Epithelial cell of esophagus (primary cell): ENCODE measurements around the gene KRTAP5-4.
"Not testable (repeated sequence)": the region's sequence is repeated elsewhere in the genome, so short reads cannot be mapped to it uniquely, and the experiment has no call there.

Source experiments
- DNase-seq: peaks from one replicate; pipeline ENCODE4 v3.0.0; 2010; ENCODE audit warnings: low read depth
- H3K4me3 ChIP-seq: 2 replicates; pipeline ENCODE4 v1.5.1; 2011; ENCODE audit warnings: mild to moderate bottlenecking, low read length, control low read depth
- TF ChIP-seq, protein P1 (sequence below): IDR thresholded peaks from 2 replicates; pipeline ENCODE4 v1.5.1; 2011; ENCODE audit warnings: low read depth, mild to moderate bottlenecking, low read length, control low read depth, inconsistent platforms; ENCODE audit not compliant: insufficient read depth; ENCODE audit errors: missing control alignments

KRTAP5-4 gene

DNA sequence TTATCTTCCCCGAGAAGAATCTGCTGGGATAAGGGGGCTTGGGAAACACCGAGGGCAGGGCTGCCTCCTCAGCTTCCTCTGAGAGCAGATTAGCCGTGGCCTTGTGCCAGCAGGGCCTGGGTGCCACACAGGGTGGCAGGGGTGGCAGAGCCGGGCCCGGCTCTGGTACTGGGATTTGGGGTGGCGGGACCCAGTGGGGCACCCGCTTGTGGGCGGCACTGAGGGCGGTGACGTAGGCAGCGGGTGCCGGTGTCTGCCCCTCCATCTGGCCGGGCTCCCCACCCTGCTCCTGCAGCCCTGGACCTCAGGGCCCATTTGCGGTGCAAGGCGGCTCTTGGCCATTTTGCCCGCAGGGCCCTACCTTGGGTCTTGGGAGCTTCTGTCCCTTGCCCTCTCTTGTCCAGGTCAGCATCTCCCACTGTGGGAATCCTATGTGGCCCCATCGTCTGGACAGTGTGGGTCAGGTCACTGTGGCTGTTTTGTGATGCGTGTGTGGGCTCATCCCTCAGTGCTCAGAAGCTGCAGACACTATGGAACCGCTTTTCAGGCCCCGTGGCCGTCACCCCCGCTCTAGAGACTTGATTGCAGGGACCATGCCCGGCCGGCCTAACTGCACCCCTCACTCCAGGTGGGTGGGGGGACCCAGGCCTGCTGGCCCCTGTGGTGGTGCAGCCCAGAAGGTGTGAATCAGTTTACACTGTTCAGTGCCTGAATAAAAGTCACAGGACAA, 45.3 kb upstream of the KRTAP5-4 start:
- TF ChIP-seq, protein P1, sequence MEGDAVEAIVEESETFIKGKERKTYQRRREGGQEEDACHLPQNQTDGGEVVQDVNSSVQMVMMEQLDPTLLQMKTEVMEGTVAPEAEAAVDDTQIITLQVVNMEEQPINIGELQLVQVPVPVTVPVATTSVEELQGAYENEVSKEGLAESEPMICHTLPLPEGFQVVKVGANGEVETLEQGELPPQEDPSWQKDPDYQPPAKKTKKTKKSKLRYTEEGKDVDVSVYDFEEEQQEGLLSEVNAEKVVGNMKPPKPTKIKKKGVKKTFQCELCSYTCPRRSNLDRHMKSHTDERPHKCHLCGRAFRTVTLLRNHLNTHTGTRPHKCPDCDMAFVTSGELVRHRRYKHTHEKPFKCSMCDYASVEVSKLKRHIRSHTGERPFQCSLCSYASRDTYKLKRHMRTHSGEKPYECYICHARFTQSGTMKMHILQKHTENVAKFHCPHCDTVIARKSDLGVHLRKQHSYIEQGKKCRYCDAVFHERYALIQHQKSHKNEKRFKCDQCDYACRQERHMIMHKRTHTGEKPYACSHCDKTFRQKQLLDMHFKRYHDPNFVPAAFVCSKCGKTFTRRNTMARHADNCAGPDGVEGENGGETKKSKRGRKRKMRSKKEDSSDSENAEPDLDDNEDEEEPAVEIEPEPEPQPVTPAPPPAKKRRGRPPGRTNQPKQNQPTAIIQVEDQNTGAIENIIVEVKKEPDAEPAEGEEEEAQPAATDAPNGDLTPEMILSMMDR, result no peak
- H3K4me3 ChIP-seq, result no peak overlapping the region
- DNase-seq, result no peak

DNA sequence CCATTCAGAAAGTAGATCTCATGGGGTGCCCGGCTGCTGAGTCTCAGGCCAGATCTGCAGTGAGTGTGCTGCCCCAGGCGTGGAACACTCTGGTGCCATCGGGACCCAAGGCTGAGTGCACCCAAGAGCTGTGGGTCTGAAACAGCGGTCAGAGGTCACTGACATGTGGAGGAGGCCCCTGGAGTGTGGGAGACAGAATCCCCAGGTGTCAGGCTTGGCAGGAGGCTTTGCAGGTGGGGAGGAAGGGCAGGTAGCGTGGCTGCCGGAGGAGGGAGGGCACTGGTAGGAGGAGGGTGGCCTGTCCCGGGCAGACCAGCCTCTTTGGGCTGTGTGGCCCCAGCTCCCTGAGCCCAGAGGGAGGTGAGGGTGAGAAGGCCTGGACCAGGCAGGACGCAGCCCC, 43.4 kb upstream of the KRTAP5-4 start:
- no peak for DNase-seq
- no peak overlapping the region for H3K4me3 ChIP-seq
- TF ChIP-seq, protein P1, result no peak

DNA sequence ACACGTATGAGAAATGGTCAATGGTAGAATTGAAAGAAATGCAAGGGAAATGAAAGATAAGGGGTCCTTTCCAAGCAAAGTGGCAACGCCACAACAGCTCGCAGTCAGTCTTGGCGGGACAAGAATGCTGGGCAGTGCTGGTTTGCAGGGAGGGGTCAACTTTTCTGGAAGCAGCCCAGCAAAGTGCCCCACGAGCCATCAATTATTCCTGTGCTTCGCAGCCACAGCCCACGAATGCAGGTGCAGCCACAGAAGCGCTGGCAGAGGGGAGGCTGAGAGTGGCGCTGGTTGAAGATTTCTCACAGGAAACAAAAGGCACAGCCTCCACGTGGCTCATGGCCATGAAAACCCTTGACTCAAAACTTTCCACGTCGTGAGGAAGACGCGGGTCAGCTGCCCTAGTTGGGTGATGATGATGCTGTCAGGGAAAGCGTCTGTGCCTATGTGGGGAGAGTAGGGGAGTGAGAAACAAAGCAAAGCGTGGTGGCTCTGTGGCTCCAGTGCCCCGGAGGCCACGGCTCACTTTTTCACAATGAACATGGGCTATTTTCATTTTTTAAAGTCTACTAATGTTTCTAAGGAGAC, 40.9 kb upstream of the KRTAP5-4 start:
- DNase-seq, H3K4me3 ChIP-seq: not testable (repeated sequence)

DNA sequence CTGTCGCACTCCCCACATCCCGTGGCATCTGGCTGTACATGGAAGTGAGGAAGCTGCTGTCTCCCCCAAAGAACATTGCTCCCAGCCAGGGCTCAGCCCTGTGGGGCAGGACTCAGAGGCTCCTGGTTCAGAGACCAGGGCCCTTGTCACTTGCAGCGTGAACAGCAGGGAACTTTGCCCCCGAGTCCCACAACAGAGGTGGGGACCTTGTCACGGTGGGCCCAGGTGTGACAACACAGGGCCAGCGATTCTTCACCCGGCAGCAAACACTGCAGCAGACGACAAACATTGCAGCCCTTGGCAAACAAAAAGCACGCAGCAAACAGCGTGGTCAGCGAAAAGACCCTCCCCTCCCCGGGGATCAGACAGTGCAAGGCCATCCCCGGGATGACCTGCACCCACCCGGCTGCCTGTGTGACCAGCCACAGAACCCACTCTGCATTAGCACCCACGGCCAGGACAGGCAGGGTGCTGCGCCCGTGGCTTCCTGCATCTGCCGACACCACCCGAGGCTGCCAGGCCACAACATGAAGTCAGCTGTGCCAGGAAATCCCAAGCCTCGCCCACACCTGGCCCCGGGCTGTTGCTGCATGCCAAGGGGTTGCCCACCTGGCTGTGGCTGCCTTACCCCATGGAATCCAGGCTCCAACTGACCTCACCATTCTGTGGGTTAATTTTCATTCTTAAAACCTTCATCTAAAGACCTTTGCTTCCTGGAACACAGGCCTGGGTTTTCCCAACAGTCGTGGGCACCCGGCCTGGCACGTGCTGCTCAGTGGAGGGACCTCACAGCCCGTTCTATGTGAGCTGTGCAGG, 39.7 kb upstream of the KRTAP5-4 start:
- not testable (repeated sequence) for H3K4me3 ChIP-seq, DNase-seq

DNA sequence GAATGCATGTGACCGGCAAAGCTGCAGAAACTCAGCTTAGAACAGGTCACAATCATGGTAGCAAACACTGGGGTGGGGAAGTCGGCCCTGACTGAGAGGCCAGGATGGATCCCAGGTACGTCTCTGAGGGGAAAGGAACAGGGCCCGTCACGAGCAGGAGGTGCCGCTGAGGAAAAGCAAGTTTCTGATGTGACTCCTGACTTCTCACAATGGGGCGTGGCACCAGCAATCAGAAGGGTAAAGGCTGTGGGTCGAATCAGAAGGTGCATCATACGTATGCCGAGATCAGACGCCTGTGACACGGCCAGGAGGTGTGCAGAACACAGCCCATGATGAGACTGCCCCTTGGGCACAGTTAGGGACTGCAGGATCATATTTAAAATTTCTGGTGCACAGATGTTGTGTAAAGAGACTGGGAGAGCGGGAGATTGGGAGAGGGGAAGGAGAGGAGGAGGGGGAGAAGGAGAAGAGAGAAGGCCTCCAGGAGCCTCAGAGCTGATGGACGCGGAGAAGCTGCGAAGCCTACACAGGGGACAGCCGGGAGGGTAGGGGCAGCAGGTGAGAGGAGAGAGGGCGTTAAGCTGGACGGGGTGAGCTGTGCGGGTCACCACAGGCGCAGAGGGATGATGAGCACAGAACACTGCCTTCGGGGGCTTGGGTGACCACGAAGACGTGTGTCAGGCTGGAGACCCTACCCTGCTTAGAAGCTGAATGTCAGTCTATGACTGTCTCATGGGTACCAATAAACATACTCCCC, 38.4 kb upstream of the KRTAP5-4 start:
- TF ChIP-seq, protein P1, result no peak
- no peak for DNase-seq
- H3K4me3 ChIP-seq, result no peak overlapping the region

DNA sequence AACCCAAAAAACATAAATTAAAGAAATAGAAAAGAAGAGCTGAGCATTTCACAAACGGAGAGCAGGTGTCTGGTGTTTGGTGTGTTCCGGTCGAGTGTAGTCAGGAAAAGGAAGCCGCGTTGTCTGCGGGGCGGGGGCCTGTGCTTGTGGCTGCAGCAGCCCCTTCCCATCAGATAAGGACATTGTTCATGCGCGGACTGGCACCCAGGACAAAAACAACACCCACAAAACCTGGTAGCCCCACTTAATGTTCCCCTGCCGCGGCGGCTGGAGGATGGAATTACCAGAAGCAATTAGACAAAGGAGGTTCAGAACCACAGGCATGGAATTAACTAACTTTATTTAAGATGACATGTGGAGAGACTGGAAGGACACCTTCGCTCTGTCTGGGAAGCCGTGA, 37.6 kb upstream of the KRTAP5-4 start:
- no peak for DNase-seq
- no peak overlapping the region for H3K4me3 ChIP-seq
- TF ChIP-seq, protein P1, result no peak

DNA sequence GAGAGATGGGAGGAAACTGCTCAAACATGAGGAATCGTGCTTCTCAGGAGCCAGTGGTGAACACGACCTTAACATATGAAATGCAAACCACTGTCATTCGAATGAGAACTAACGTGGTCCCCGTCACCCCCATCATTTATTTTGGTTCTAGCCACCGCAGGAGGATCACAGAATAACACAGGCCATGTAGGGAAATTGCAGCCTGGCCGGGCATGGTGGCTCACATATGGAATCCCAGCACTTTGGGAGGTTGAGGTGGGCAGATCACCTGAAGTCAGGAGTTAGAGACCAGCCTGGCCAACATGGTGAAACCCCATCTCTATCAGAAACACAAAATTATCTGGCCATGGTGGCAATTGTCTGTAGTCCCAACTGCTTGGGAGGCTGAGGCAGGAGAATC, 34.7 kb upstream of the KRTAP5-4 start:
- H3K4me3 ChIP-seq, result no peak overlapping the region
- DNase-seq, result no peak
- TF ChIP-seq, protein P1, result no peak
